Ovary (tissue), 3 donors: ENCODE results near the gene DAP3.
"Not testable (repeated sequence)": the region's sequence is repeated elsewhere in the genome, so short reads cannot be mapped to it uniquely, and the experiment has no call there.

Source experiments
- CTCF ChIP-seq, 3 donors: fragments of 450-650 bp in 2 of 3; fragments of 200-600 bp in 1 of 3; IDR thresholded peaks; one replicate each; pipeline versions ENCODE4 v1.5.1 to v1.8.0; 2016 to 2022; ENCODE audit warnings: antibody characterized with exemption in 3 of 3, mild to moderate bottlenecking in 1 of 3
- EP300 ChIP-seq: sonication (generic); formaldehyde crosslinking; IDR thresholded peaks from one replicate; pipeline ENCODE4 v1.6.1; 2017; ENCODE audit warnings: antibody characterized with exemption
- POLR2A ChIP-seq: fragments of 450-650 bp; IDR thresholded peaks from one replicate; pipeline ENCODE4 v1.6.1; 2017; ENCODE audit warnings: antibody characterized with exemption, mild to moderate bottlenecking, moderate library complexity
- donor health status: DM: no; HTN: no; CAD: no.

- TF ChIP-seq CTCF (IDR thresholded peaks at IDR 0.05); POLR2A; EP300: not testable (repeated sequence)
Observed at GRCh38 chr1:155712636-155713035, 23.7 kb downstream of the DAP3 start.
